Neural crest cell (in vitro differentiated cells): ENCODE measurements around the gene BCKDHB. TPM values are rescaled to one million over a fixed set of nuclear protein-coding genes. Genes with fewer than 3 reads are reported as not detected.

Experiments used
- DNase-seq: peaks from one replicate; pipeline ENCODE4 v3.0.0; 2021; ENCODE audit warnings: low read depth, mixed read lengths, low spot score
- H3K27ac Mint-ChIP-seq: one replicate; pipeline ENCODE4 v1.8.0; 2021; ENCODE audit warnings: mild to moderate bottlenecking, mixed read lengths; ENCODE audit not compliant: unreplicated experiment
- H3K27me3 Mint-ChIP-seq: 2 replicates; pipeline ENCODE4 v1.8.0; 2021; ENCODE audit warnings: low read depth, mild to moderate bottlenecking, mixed read lengths
- H3K36me3 Mint-ChIP-seq: 2 replicates; pipeline ENCODE4 v1.8.0; 2021; ENCODE audit warnings: low read depth, mild to moderate bottlenecking, mixed read lengths
- H3K4me1 Mint-ChIP-seq: 2 replicates; pipeline ENCODE4 v1.8.0; 2021; ENCODE audit warnings: mixed read lengths
- H3K4me3 Mint-ChIP-seq: one replicate; pipeline ENCODE4 v1.8.0; 2021; ENCODE audit warnings: mild to moderate bottlenecking, mixed read lengths
- H3K9me3 Mint-ChIP-seq: 2 replicates; pipeline ENCODE4 v1.8.0; 2021; ENCODE audit warnings: mixed read lengths
- CTCF ChIP-seq: fragments of 200-600 bp; sonication (generic); conservative IDR thresholded peaks from 2 replicates; pipeline ENCODE4 v1.5.0; 2021; ENCODE audit warnings: antibody characterized with exemption, mild to moderate bottlenecking
- total RNA-seq: library from RNA; stranded (reverse); gene quantifications from 2 replicates; pipeline ENCODE4 v1.2.1, GENCODE V29; 2021

Gene BCKDHB
- total RNA-seq, 1 donor from 2014 or later = 27.0 TPM

GRCh38 chr6:80376411-80376810 lies 269.9 kb downstream of the BCKDHB start:
- DNase-seq = no peak
- Mint-ChIP-seq H3K36me3 (peaks cover 8% of the 10 kb centered on the region), H3K4me3 (no peak overlapping the region), H3K4me1 (no peaks in the 10 kb centered on the region), H3K27ac (no peak overlapping the region), H3K27me3 (no peaks in the 10 kb centered on the region), H3K9me3 (peaks cover 7% of the 10 kb centered on the region)
- TF ChIP-seq CTCF = no peak

- no peak for DNase-seq
- H3K4me3 Mint-ChIP-seq = no peak overlapping the region
- H3K4me1 Mint-ChIP-seq = no peaks in the 10 kb centered on the region
- peaks cover 1% of the 10 kb centered on the region for H3K9me3 Mint-ChIP-seq
- no peak for TF ChIP-seq CTCF
- no peaks in the 10 kb centered on the region for H3K27me3 Mint-ChIP-seq
- H3K27ac Mint-ChIP-seq = no peak overlapping the region
- H3K36me3 Mint-ChIP-seq = peaks cover 3% of the 10 kb centered on the region
Measured at GRCh38 chr6:80380566-80380965, 274.1 kb downstream of the BCKDHB start.

GRCh38 chr6:80382811-80383210 lies 276.3 kb downstream of the BCKDHB start:
- no peaks in the 10 kb centered on the region for H3K4me1 Mint-ChIP-seq
- no peak overlapping the region for H3K27ac Mint-ChIP-seq
- peaks cover 9% of the 10 kb centered on the region for H3K9me3 Mint-ChIP-seq
- H3K36me3 Mint-ChIP-seq = peaks cover 7% of the 10 kb centered on the region
- DNase-seq = no peak
- no peaks in the 10 kb centered on the region for H3K27me3 Mint-ChIP-seq
- H3K4me3 Mint-ChIP-seq = no peak overlapping the region
- no peak for TF ChIP-seq CTCF

GRCh38 chr6:80388507-80388906 lies 282.0 kb downstream of the BCKDHB start:
- H3K27ac Mint-ChIP-seq = no peak overlapping the region
- no peak for TF ChIP-seq CTCF
- H3K27me3 Mint-ChIP-seq = no peaks in the 10 kb centered on the region
- peaks cover 9% of the 10 kb centered on the region for H3K9me3 Mint-ChIP-seq
- DNase-seq = no peak
- peaks cover 15% of the 10 kb centered on the region for H3K36me3 Mint-ChIP-seq
- H3K4me3 Mint-ChIP-seq = no peak overlapping the region
- H3K4me1 Mint-ChIP-seq = no peaks in the 10 kb centered on the region

Other genes starting within 250 kb of the BCKDHB start
- 9.0 and 10.1 TPM in 2 replicates for gene ELOVL4, start 159.1 kb upstream of the BCKDHB start, total RNA-seq
- gene TTK, start 102.0 kb upstream of the BCKDHB start, total RNA-seq = 45.0 and 45.5 TPM in 2 replicates